ENCODE results near the gene FBXO21.

DNA sequence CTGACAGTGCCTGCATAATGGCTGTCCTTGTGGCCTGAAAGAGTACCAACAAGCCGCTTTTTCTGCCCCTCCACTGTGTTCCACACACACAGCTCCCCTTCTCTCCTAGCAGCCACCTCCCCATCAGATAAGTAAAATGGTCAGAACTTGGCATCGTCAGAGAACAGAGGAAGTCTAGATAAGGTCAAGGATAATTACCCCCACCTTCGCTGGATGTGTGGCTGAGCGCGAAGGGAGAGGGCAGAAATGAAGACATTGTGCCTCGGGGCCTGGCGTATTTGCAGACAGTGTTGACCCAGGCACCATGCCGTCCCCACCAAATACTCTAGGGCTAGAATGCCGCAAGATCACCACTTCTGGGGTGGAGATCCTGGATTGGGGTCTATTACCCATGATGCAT is 30.6 kb downstream of the FBXO21 start:
- TF ChIP-seq, protein P1, sequence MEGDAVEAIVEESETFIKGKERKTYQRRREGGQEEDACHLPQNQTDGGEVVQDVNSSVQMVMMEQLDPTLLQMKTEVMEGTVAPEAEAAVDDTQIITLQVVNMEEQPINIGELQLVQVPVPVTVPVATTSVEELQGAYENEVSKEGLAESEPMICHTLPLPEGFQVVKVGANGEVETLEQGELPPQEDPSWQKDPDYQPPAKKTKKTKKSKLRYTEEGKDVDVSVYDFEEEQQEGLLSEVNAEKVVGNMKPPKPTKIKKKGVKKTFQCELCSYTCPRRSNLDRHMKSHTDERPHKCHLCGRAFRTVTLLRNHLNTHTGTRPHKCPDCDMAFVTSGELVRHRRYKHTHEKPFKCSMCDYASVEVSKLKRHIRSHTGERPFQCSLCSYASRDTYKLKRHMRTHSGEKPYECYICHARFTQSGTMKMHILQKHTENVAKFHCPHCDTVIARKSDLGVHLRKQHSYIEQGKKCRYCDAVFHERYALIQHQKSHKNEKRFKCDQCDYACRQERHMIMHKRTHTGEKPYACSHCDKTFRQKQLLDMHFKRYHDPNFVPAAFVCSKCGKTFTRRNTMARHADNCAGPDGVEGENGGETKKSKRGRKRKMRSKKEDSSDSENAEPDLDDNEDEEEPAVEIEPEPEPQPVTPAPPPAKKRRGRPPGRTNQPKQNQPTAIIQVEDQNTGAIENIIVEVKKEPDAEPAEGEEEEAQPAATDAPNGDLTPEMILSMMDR (conservative IDR thresholded peaks at IDR 0.05; ENCODE audit: low read depth, low read length), result no peak
- no peak for TF ChIP-seq EZH2 (IDR thresholded peaks at IDR 0.05; ENCODE audit: low read length, unreplicated experiment)
